Fibroblast of mammary gland (primary cell): ENCODE measurements around the gene CD40.

Experiments
- DNase-seq: peaks from one replicate; pipeline ENCODE4 v3.0.0-alpha.2; 2010; ENCODE audit warnings: low read depth
- H3K4me3 ChIP-seq: 2 replicates; pipeline ENCODE4 v1.5.1; 2011; ENCODE audit warnings: low read depth, mild to moderate bottlenecking, low read length, moderate library complexity; ENCODE audit not compliant: control insufficient read depth
- TF ChIP-seq, protein P1 (sequence below): conservative IDR thresholded peaks from 2 replicates; pipeline ENCODE4 v1.5.1; 2011; ENCODE audit warnings: low read depth, low read length, inconsistent platforms; ENCODE audit not compliant: control insufficient read depth, insufficient read depth

The CD40 gene

GRCh38 chr20:46174469-46175126, 56.5 kb downstream of the CD40 start:
- peak; percentile 52 for DNase-seq
- TF ChIP-seq, protein P1, sequence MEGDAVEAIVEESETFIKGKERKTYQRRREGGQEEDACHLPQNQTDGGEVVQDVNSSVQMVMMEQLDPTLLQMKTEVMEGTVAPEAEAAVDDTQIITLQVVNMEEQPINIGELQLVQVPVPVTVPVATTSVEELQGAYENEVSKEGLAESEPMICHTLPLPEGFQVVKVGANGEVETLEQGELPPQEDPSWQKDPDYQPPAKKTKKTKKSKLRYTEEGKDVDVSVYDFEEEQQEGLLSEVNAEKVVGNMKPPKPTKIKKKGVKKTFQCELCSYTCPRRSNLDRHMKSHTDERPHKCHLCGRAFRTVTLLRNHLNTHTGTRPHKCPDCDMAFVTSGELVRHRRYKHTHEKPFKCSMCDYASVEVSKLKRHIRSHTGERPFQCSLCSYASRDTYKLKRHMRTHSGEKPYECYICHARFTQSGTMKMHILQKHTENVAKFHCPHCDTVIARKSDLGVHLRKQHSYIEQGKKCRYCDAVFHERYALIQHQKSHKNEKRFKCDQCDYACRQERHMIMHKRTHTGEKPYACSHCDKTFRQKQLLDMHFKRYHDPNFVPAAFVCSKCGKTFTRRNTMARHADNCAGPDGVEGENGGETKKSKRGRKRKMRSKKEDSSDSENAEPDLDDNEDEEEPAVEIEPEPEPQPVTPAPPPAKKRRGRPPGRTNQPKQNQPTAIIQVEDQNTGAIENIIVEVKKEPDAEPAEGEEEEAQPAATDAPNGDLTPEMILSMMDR: peak; percentile 50
- no peak overlapping the region for H3K4me3 ChIP-seq

DNA sequence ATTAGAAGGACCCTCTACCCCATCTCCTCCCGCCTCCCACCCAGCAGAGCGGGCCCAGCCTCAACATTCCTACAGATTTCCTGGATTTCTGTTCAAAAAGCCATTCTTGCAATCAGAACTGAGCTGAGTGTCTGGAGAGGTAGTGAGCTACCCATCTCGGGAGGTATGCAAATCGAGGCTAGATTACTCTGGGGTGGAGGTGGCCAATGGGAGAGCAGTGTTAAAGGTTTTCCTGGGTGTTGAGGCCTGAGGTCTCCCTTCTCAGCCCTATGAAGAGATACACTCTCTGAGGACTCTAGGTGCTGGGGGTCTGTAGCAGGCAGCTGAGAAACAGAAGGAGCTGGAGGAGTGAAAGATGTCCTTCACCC, 57.0 kb downstream of the CD40 start:
- no peak for DNase-seq
- no peak overlapping the region for H3K4me3 ChIP-seq
- TF ChIP-seq, protein P1: no peak

DNA sequence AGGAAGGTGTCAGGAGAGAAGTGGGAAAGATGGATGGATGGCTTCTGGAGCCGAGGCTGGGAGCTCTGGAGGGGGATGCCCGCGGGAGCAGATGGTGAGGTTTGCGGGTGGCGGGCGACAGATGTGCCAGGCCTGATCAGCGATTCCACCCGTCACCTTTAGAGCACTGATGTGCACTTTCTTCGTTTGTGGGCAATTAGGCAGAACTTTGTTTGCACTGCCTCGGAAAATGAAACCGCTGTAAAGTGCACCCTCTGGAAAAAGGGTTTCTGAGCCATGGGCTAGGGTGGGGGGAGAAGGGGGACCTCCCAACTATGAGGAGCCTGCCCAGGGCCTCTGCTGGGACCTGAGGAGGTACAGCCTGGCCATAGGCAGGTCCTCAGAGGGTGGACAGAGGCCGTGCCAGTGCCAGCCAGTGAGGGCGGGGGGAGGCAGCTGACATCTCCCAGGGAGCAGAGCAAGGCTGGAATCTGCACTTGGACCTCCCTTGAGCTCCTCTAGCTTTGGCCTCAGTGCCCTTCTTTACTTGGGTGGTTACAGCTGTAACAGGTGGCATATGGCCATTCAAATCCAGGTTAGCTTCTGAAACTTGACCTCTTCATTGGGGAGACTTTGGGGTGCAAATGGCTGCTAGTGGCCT, 58.7 kb downstream of the CD40 start:
- no peak overlapping the region for H3K4me3 ChIP-seq
- TF ChIP-seq, protein P1: no peak
- DNase-seq: no peak

GRCh38 chr20:46177768-46178167, 59.7 kb downstream of the CD40 start:
- DNase-seq: no peak
- H3K4me3 ChIP-seq: no peak overlapping the region
- TF ChIP-seq, protein P1: no peak

- DNase-seq: no peak
- TF ChIP-seq, protein P1: no peak
- no peak overlapping the region for H3K4me3 ChIP-seq
These were observed 60.8 kb downstream of the CD40 start for GRCh38 chr20:46178891-46179290.
